ENCODE results near the gene ZBTB5. TPM values are rescaled to one million over a fixed set of nuclear protein-coding genes. Genes with fewer than 3 reads are reported as not detected.

Gene ZBTB5
- total RNA-seq, 2 donors from 2014 or later = 9.9 to 13.2 TPM

DNA sequence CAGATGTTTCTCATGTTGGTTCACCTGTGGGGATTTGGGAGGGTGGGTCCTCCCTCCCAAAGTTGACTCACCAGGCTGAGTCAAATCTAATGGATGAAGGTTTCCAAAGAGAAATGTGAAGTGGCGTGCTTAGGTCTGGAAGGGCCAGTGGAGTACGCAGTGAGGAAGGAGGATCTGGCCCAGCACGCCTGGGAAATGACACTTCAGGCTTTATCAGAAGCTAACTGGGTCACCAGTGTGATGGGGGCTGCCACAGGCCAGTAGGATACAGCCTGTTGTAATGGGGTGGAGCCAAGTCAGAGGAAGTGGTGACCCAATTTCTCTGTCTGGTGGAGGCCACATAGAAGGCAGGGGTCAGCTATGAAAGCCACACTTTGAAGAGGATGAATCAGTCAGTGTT, 38.5 kb upstream of the ZBTB5 start:
- peaks cover 12 to 30% of the 10 kb centered on the region in 2 donors for H3K36me3 Mint-ChIP-seq (ENCODE audit: insufficient read depth in 2 of 2)
- no peaks in the 10 kb centered on the region for H3K27me3 Mint-ChIP-seq (ENCODE audit: low read depth)
- peaks cover 21% of the 10 kb centered on the region for H3K4me1 Mint-ChIP-seq (ENCODE audit: low read depth)
- peak overlapping the region; percentile 84 for H3K27ac Mint-ChIP-seq
- DNase-seq (peak in 1 of 2 donors; percentile 35), ATAC-seq (replicated peaks in 1 of 2) (peak; percentile 77 to 92)
- H3K4me3 Mint-ChIP-seq = no peak overlapping the region
- H3K9me3 Mint-ChIP-seq = no peaks in the 10 kb centered on the region

DNA sequence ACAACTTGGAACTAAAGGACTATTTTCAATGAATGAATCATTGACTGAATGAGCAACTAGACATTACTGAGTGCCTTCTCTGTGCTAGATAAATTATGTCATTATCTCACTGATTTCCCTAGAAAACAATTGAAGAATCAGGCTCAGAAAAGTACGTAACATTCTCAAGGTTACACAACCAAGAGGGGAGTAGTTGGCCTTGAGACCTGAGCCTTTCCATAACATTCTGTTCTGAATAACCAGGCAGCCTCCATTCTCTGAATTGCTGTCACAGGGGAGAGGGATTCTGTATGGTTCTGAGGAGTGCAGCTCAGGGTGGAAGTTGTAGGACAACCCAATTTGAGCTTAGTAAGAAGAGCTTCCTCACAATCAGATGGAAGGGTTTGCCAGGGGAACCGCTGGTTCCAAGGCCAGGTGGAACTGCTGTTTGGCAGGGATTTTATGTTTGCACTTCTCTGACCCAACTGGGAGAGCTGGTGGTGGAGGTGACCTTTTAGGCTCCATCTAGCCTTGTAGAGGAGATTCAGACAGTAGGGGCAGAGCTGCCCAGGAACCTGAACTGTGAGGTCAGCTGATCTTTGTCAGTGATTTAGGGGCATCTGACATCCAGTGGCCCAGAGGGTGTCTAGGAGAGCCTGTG, 36.8 kb upstream of the ZBTB5 start:
- peaks cover 21% of the 10 kb centered on the region for H3K4me1 Mint-ChIP-seq (ENCODE audit: low read depth)

DNA sequence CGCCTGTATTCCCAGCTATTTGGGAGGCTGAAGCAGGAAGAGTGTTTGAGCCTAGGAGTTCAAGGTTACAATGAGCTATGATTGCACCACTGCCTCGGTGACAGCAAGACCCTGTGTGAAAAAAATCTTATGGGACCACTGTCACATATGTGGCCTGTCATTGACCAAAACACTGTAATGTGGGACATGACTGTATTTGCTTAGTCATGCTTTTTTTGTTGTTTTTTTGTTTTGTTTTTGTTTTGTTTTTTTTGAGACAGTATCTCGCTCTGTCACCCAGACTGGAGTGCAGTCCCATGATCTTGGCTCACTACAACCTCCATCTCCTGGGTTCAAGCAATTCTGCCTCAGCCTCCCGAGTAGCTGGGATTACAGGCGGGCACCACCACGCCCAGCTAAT, 34.0 kb upstream of the ZBTB5 start:
- Mint-ChIP-seq H3K36me3 (ENCODE audit: insufficient read depth in 2 of 2) (peaks cover 14 to 40% of the 10 kb centered on the region in 2 donors), H3K27ac (no peak overlapping the region), H3K9me3 (no peaks in the 10 kb centered on the region), H3K27me3 (ENCODE audit: low read depth) (no peaks in the 10 kb centered on the region), H3K4me1 (ENCODE audit: low read depth) (peaks cover 21% of the 10 kb centered on the region), H3K4me3 (no peak overlapping the region)
- DNase-seq (no peak), ATAC-seq (replicated peaks in 1 of 2) (no peak)

More for the DNA sequence above, 36.8 kb upstream of the ZBTB5 start:
- no peak for DNase-seq
- Mint-ChIP-seq H3K9me3 (no peaks in the 10 kb centered on the region), H3K36me3 (ENCODE audit: insufficient read depth in 2 of 2) (peaks cover 10 to 32% of the 10 kb centered on the region in 2 donors), H3K27ac (peak overlapping the region; percentile 30), H3K27me3 (ENCODE audit: low read depth) (no peaks in the 10 kb centered on the region), H3K4me3 (no peak overlapping the region)
- no peak for ATAC-seq (replicated peaks in 1 of 2)

DNA sequence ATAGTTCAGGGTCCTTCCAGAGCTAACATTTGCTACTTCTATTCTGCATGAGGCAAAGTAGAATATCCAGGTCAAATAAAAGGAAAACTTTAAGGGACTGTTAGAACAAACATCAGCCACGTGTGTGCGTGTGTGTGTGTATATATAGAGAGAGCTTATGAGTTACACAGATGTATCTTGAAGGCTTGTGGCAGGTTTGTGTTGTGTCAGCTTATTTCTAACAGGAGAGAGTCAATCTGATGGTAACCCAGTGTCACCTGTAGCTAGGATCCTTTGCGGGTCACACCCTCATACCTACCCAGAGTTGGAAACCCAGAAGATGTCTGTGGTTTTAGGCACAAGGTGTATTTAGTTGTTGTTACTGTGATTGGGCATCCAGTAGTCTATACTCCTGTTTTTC, 33.2 kb upstream of the ZBTB5 start:
- Mint-ChIP-seq H3K27me3 (ENCODE audit: low read depth) (no peaks in the 10 kb centered on the region), H3K4me3 (no peak overlapping the region), H3K4me1 (ENCODE audit: low read depth) (peaks cover 13% of the 10 kb centered on the region), H3K9me3 (no peaks in the 10 kb centered on the region), H3K36me3 (ENCODE audit: insufficient read depth in 2 of 2) (peaks cover 15 to 35% of the 10 kb centered on the region in 2 donors), H3K27ac (peak overlapping the region; percentile 52)
- DNase-seq = no peak
- no peak for ATAC-seq (replicated peaks in 1 of 2)

DNA sequence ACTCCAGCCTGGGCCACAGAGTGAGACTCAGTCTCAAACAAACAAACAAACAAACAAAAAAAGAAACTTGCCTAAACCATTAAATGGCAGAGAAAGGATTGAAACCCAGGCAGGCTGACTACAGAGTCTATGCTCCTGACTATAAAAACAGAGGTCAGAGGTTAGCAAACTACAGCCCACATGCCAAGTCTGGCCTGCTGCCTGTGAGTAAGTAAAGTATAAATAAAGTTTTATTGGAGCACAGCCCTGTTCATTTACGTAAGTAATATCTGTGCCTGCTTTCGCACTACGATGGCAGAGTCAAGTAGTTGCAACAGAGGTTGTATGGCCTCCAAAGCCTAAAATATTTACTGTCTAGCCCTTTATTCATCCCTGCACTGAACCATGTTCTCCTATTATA, 32.1 kb upstream of the ZBTB5 start:
- H3K4me1 Mint-ChIP-seq (ENCODE audit: low read depth) = peaks cover 7% of the 10 kb centered on the region
- DNase-seq = no peak
- peak overlapping the region; percentile 1 for H3K27ac Mint-ChIP-seq
- no peaks in the 10 kb centered on the region for H3K27me3 Mint-ChIP-seq (ENCODE audit: low read depth)
- H3K4me3 Mint-ChIP-seq = no peak overlapping the region
- peaks cover 17 to 25% of the 10 kb centered on the region in 2 donors for H3K36me3 Mint-ChIP-seq (ENCODE audit: insufficient read depth in 2 of 2)
- no peak for ATAC-seq (replicated peaks in 1 of 2)
- H3K9me3 Mint-ChIP-seq = no peaks in the 10 kb centered on the region

DNA sequence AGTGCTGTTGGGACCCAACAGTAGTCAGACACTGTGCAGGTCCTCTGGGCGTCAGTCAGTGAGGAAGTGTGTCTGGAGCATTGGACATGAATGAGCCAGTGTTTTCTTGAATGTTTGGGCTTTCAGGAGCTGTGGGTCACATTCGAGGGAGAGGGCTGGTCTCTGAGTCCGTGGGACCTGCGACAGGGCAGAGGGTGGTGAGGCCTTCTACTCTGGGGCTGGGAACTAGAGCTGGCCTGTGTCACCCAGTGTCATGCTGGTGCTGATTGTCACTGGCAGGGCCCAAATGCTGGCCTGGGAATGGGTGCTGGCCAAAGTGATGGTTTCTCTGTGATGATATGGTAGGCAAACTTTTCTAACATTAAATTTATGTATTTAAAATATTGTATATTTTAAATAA, 30.8 kb upstream of the ZBTB5 start:
- peak overlapping the region; percentile 6 for H3K27ac Mint-ChIP-seq
- ATAC-seq (replicated peaks in 1 of 2) = no peak
- H3K27me3 Mint-ChIP-seq (ENCODE audit: low read depth) = no peaks in the 10 kb centered on the region
- H3K4me1 Mint-ChIP-seq (ENCODE audit: low read depth) = no peaks in the 10 kb centered on the region
- peaks cover 12 to 20% of the 10 kb centered on the region in 2 donors for H3K36me3 Mint-ChIP-seq (ENCODE audit: insufficient read depth in 2 of 2)
- no peak for DNase-seq
- no peaks in the 10 kb centered on the region for H3K9me3 Mint-ChIP-seq
- H3K4me3 Mint-ChIP-seq = no peak overlapping the region

DNA sequence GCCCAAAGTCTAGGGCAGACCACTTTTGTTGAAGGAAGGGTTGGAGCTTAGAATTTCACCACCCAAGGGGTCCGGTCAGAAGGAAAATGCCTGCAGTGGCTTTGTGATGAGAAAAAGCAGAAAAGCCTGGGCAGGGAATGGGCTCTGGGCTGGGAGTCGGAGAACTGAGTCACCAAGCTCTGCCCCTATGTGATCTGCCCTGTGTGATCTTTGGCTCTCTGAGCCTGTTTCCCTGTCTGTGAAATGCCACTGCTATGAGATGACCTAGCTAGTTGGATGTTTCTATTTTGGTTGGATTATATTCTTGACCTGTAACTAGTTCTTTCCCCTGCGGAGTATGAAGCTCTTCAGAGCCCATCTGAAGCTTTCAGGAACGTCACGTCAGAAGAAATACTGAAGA, 30.3 kb upstream of the ZBTB5 start:
- DNase-seq = no peak
- no peak overlapping the region for H3K4me3 Mint-ChIP-seq
- no peaks in the 10 kb centered on the region for H3K9me3 Mint-ChIP-seq
- H3K27me3 Mint-ChIP-seq (ENCODE audit: low read depth) = no peaks in the 10 kb centered on the region
- H3K36me3 Mint-ChIP-seq (ENCODE audit: insufficient read depth in 2 of 2) = peaks cover 12 to 21% of the 10 kb centered on the region in 2 donors
- ATAC-seq (replicated peaks in 1 of 2) = no peak
- H3K27ac Mint-ChIP-seq = peak overlapping the region; percentile 6
- peaks cover 4% of the 10 kb centered on the region for H3K4me1 Mint-ChIP-seq (ENCODE audit: low read depth)

DNA sequence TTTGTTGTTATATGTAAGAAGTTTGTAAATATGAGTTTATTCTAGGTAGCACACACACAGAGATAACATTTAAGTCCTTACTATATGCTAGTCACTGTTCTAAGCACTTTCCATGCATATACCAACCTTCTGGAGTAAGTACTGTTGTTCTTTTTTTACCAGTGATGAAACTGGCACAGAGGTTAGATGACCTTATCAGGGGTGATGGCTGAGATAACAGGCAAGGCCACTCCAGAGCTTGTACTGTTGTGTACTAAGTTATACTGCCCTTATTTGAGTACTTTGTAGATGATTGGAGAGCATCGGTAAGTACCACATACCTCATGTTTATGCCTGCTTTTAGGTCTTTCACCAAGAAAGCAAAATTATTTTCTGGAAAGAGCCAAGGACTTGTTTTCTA, 26.7 kb upstream of the ZBTB5 start:
- DNase-seq (no peak), ATAC-seq (replicated peaks in 1 of 2) (no peak)
- Mint-ChIP-seq H3K27me3 (ENCODE audit: low read depth) (no peaks in the 10 kb centered on the region), H3K4me3 (no peak overlapping the region), H3K27ac (no peak overlapping the region), H3K9me3 (no peaks in the 10 kb centered on the region), H3K4me1 (ENCODE audit: low read depth) (peaks cover 29% of the 10 kb centered on the region), H3K36me3 (ENCODE audit: insufficient read depth in 2 of 2) (peaks cover 17 to 36% of the 10 kb centered on the region in 2 donors)

DNA sequence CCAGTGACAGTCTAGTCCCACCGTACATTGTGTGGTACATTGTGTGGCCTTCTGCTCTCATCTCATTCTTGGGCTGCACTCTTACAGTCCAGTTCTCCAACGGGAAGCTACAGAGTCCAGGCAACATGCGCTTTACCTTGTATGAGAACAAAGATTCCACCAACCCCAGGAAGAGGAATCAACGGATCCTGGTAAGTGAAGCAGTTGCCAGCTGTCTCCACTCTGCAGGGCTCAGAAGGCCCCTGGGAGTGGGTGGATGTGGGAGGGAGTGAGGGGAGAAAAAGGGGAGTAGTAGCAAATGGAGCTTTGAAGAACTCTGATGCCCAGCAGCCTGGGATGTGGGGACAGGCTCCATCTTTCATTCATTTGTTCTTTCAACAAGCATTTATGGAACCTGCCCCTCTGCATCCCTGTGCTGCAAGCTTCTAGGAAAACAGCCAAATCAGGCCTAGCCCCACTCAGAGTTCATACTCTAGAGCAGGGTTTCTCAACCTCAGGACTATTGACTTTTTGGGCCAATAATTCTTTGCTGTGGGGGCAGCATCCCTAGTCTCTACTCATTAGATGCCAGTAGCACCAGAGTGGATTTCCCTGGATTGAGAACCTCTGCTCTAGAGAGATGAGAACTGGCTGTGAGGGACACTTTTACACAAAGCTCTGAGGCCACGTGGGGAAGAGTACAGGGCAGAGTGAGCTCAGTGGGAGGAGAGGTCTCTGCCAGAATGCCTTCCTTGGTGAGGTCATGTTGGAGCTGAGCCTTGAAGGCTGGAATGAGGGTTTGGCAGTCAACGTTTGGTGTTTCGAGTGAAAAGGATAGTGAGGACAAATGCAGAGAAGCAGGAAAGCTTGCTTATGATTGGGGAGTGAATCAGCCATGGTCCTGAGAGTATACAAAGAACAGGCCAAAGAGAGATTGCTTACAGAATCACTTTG, 21.6 kb upstream of the ZBTB5 start:
- Mint-ChIP-seq H3K36me3 (ENCODE audit: insufficient read depth in 2 of 2) (peaks cover 12 to 25% of the 10 kb centered on the region in 2 donors), H3K27me3 (ENCODE audit: low read depth) (peaks cover 2% of the 10 kb centered on the region), H3K9me3 (no peaks in the 10 kb centered on the region), H3K4me3 (peak overlapping the region; percentile 93 to 99), H3K4me1 (ENCODE audit: low read depth) (peaks cover 48% of the 10 kb centered on the region), H3K27ac (peak overlapping the region; percentile 92)
- DNase-seq (peak in 1 of 2 donors; percentile 8), ATAC-seq (replicated peaks in 1 of 2) (no peak)

DNA sequence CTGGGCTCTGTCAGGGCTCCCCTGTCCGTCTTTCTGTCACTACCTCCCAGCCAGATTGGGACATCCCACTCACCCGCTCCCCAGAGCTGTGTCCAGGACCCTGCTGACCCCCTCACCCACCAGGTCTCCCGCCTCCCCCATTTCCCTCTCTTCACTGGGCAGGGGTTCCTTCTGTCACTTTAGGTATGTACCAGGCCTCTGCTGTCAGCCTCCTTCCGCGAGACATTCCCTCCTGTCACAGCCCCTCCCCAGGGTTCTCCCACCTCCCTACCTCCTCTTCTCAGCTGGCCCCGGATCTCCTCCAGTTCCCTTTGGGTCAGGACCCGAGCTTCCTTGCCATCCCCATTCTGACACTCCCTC, 21.0 kb upstream of the ZBTB5 start:
- peak overlapping the region; percentile 92 for H3K27ac Mint-ChIP-seq
- peaks cover 12 to 23% of the 10 kb centered on the region in 2 donors for H3K36me3 Mint-ChIP-seq (ENCODE audit: insufficient read depth in 2 of 2)
- H3K4me1 Mint-ChIP-seq (ENCODE audit: low read depth) = peaks cover 48% of the 10 kb centered on the region
- H3K9me3 Mint-ChIP-seq = no peaks in the 10 kb centered on the region
- peak in 1 of 2 donors; percentile 1 for ATAC-seq (replicated peaks in 1 of 2)
- peak overlapping the region; percentile 93 to 99 for H3K4me3 Mint-ChIP-seq
- no peak for DNase-seq
- peaks cover 9% of the 10 kb centered on the region for H3K27me3 Mint-ChIP-seq (ENCODE audit: low read depth)

DNA sequence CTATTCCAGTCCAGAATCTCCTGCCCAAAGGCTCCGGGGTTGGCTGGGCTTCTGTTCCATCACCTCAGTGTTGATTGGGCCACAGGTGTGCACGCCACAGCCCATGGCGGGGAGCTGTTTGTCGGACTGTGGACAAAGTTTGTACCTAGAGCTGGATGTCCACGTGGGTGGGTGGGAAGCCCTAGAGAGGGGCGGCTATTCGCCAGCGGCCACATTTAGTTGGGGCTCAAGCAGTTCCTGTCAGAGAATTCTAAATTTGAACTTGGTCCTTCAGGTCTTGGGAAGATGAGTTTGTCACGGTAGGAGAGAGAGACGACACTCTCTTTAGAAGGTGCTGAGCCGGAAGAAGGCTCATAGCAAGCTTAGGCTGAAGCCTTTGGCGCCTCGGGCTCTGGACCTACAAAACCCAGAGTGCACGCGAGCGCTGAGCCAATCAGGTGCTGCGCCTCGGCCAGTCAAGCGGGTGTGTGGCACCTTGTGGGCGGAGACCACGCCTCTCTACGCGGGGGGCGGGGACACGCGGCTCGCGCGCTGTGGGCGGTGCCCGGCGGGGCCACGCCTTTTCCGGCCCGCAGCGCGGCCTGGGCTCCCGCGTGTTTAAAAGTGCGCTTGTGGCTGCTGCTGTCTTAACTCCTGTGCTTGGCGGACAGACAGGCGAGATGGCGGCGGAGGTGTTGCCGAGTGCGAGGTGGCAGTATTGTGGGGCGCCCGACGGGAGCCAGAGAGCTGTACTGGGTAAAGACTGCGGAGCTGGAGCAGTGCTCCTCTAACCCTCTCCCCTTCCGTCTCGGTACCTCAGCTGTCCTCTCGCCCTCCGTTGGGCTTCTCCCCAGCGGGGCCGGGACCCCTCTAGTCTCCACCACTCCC, 20.4 kb upstream of the ZBTB5 start, which contains the start of gene POLR1E:
Gene POLR1E, plus strand, starts transcription at position 560 of the 867 bp plus-strand sequence. Its CDS starts 100 bp downstream, at position 660.
- DNase-seq (peak; percentile 97 to 98), ATAC-seq (replicated peaks in 1 of 2) (peak; percentile 98)
- Mint-ChIP-seq H3K4me3 (peak within 1 kb of the TSS; percentile 93 to 99), H3K4me1 (ENCODE audit: low read depth) (peaks cover 44% of the 10 kb centered on the region), H3K9me3 (no peaks in the 10 kb centered on the region), H3K36me3 (ENCODE audit: insufficient read depth in 2 of 2) (peaks cover 11 to 22% of the 10 kb centered on the region in 2 donors), H3K27ac (peak within 1 kb of the TSS; percentile 93), H3K27me3 (ENCODE audit: low read depth) (peaks cover 9% of the 10 kb centered on the region)

DNA sequence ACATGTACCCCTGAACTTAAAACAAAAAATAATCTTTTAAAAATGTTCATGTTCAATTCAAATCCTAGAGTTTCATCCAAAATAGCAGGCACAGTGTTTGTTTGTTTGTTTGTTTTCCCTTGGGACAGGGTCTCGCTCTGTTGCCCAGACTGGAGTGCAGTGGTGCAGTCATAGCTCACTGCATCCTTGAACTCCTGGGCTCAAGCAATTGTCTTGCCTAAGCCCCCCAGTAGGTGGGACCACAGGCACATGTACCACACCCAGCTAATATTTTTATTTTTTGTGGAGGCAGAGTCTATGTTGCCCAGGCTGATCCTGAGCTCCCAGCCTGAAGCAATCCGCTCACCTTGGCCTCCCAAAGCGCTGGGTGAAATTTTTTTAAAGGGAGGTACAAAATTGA, 15.5 kb upstream of the ZBTB5 start:
- ATAC-seq (replicated peaks in 1 of 2) = no peak
- no peaks in the 10 kb centered on the region for H3K9me3 Mint-ChIP-seq
- H3K27me3 Mint-ChIP-seq (ENCODE audit: low read depth) = peaks cover 41% of the 10 kb centered on the region
- DNase-seq = no peak
- no peak overlapping the region for H3K27ac Mint-ChIP-seq
- H3K4me3 Mint-ChIP-seq = no peak overlapping the region
- no peaks in the 10 kb centered on the region for H3K36me3 Mint-ChIP-seq (ENCODE audit: insufficient read depth in 2 of 2)
- H3K4me1 Mint-ChIP-seq (ENCODE audit: low read depth) = peaks cover 9% of the 10 kb centered on the region

All from activated T-cell treated with anti-CD3 and anti-CD28 coated beads, Interleukin-2, amount 50 U/mL, for 72 hours (primary cell).